Measurements from ENCODE around the gene MYH11.

Gene MYH11

DNA sequence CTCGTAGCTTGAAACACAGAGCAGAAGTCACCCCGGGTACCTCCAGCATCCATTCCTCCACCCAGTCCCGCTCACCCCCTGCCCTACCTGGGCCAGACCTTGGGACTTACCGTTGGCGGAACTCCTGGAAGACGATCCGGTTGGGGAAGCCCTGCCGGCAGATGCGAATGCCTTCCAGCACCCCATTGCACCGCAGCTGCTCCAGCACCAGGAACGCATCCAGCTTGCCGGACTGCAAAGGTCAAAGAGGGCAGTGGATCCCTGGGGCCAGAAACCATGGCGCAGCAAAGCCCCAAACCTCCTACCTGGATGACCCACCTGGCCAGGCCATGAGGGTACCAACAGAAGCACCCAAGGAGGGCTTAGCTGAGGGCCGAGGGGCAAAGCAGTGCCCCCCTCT lies 108.9 kb downstream of the MYH11 start:
- TF ChIP-seq, protein P1, sequence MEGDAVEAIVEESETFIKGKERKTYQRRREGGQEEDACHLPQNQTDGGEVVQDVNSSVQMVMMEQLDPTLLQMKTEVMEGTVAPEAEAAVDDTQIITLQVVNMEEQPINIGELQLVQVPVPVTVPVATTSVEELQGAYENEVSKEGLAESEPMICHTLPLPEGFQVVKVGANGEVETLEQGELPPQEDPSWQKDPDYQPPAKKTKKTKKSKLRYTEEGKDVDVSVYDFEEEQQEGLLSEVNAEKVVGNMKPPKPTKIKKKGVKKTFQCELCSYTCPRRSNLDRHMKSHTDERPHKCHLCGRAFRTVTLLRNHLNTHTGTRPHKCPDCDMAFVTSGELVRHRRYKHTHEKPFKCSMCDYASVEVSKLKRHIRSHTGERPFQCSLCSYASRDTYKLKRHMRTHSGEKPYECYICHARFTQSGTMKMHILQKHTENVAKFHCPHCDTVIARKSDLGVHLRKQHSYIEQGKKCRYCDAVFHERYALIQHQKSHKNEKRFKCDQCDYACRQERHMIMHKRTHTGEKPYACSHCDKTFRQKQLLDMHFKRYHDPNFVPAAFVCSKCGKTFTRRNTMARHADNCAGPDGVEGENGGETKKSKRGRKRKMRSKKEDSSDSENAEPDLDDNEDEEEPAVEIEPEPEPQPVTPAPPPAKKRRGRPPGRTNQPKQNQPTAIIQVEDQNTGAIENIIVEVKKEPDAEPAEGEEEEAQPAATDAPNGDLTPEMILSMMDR (conservative IDR thresholded peaks at IDR 0.05), result no peak
- H3K27ac ChIP-seq, result no peak overlapping the region

DNA sequence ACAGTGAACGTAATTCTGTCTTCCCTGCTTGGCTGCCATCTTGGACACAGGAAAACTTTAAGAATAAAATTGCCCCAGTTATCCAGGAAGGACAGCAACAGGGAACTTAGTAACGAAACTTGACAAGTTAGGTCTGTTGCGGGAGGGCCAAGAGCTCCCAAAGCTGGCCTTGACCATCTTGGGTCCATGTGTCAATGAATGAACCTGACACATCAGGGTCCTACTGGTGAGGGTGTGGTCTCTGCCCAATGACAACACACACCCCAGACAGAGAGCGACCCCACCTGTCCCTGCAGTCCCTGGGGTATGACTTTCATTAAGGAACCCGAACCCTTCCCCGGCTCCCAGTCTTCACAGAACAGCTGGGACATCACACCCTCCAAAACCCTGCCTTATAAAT lies 110.5 kb downstream of the MYH11 start:
- TF ChIP-seq, protein P1 (conservative IDR thresholded peaks at IDR 0.05), result no peak

DNA sequence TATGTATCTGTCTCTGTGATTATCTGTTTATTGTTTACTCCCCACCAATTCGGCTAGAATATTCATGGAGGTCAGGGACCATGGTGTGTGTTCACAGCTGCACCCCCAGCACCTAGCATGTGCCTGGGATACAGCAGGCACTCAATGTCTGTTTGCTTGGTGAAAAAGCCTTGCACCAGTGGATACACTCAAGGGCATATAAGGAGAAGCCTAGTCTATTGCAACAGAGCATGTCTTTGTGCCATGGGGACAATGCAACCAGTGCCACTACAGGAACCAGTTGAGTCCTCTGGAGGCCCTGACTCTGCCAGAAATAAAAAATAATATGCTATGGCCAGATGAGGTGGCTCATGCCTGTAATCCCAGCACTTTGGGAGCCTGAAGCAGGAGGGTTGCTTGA lies 113.2 kb downstream of the MYH11 start:
- no peak overlapping the region for H3K27ac ChIP-seq
- TF ChIP-seq, protein P1 (conservative IDR thresholded peaks at IDR 0.05), result no peak

More for the DNA sequence above, 110.5 kb downstream of the MYH11 start:
- no peak overlapping the region for H3K27ac ChIP-seq

GRCh38 chr16:15742716-15743115 lies 114.1 kb downstream of the MYH11 start:
- no peak overlapping the region for H3K27ac ChIP-seq
- TF ChIP-seq, protein P1 (conservative IDR thresholded peaks at IDR 0.05), result no peak

GRCh38 chr16:15741207-15741871 lies 115.5 kb downstream of the MYH11 start:
- no peak overlapping the region for H3K27ac ChIP-seq
- TF ChIP-seq, protein P1 (conservative IDR thresholded peaks at IDR 0.05), result no peak

- TF ChIP-seq, protein P1 (conservative IDR thresholded peaks at IDR 0.05), result no peak
- H3K27ac ChIP-seq, result no peak overlapping the region
Measured at GRCh38 chr16:15739950-15740349, 116.9 kb downstream of the MYH11 start.

DNA sequence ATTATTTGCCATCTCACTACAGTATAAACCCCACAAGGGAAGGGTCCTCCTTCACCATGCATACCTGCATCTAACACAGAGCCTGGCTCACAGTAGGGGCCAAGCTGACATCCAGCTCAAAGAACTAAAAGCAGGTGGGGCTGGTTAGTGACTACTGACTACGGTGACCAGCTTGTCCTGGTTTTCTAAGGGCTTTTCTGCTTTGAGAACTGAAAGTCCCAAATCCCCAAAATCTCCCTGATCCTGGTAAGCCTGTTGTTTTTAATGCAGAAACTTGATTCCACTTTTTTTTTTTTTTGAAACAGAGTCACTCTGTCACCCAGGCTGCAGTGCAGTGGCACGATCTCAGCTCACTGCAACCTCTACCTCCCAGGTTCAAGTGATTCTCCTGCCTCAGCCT lies 117.4 kb downstream of the MYH11 start:
- no peak overlapping the region for H3K27ac ChIP-seq
- TF ChIP-seq, protein P1 (conservative IDR thresholded peaks at IDR 0.05), result no peak
